PC-9 (cell line): ENCODE data around the gene LYSMD4.

ENCODE experiments used
- EZH2 ChIP-seq: fragments of 200-600 bp; sonication (generic); IDR thresholded peaks from 2 replicates; pipeline ENCODE4 v1.8.0; 2017; ENCODE audit warnings: antibody characterized with exemption, low read depth
- TF ChIP-seq, protein P1 (sequence below): fragments of 200-600 bp; sonication (generic); conservative IDR thresholded peaks from 2 replicates; pipeline ENCODE4 v1.6.1; 2017; ENCODE audit warnings: mixed run types, antibody characterized with exemption, mild to moderate bottlenecking, moderate library complexity

GRCh38 chr15:99721104-99721778 lies 12.0 kb downstream of the LYSMD4 start:
- TF ChIP-seq, protein P1, sequence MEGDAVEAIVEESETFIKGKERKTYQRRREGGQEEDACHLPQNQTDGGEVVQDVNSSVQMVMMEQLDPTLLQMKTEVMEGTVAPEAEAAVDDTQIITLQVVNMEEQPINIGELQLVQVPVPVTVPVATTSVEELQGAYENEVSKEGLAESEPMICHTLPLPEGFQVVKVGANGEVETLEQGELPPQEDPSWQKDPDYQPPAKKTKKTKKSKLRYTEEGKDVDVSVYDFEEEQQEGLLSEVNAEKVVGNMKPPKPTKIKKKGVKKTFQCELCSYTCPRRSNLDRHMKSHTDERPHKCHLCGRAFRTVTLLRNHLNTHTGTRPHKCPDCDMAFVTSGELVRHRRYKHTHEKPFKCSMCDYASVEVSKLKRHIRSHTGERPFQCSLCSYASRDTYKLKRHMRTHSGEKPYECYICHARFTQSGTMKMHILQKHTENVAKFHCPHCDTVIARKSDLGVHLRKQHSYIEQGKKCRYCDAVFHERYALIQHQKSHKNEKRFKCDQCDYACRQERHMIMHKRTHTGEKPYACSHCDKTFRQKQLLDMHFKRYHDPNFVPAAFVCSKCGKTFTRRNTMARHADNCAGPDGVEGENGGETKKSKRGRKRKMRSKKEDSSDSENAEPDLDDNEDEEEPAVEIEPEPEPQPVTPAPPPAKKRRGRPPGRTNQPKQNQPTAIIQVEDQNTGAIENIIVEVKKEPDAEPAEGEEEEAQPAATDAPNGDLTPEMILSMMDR, result no peak
- no peak for TF ChIP-seq EZH2
